K562 (cell line): ENCODE results near the gene ZEB2. TPM values are rescaled to one million over a fixed set of nuclear protein-coding genes. Genes with fewer than 3 reads are reported as not detected.

Source experiments
- ATAC-seq: fragments of 200-7000 bp; cut with Tn5 transposase; 3 replicates; pipeline ENCODE4 v1.9.1; 2020; ENCODE audit warnings: moderate library complexity
- BruUV-seq: library from RNA; stranded (reverse); fragments of 400-500 nt; replicated peaks from 2 replicates; lab custom pipeline; 2021; lab: Mats Ljungman, UMichigan
- CTCF ChIA-PET: fragments of 300-600 bp; formaldehyde crosslinking; extraction: SDS; loops from one replicate; lab custom pipeline; 2021; ENCODE audit warnings: low intra/inter-chr PET ratio; lab: Yijun Ruan, JAX
- POLR2A ChIA-PET: fragments of 300-600, 350-650 bp; sonication (Branson Sonifier 250); formaldehyde crosslinking; extraction: SDS; loops from one replicate; lab custom pipeline; 2021; ENCODE audit warnings: antibody characterized with exemption, inconsistent platforms; lab: Yijun Ruan, JAX
- DNase-seq, 4 experiments: peaks; one replicate each; pipeline versions ENCODE4 v3.0.0 to v3.0.0-alpha.2; 2011 to 2018; ENCODE audit warnings: low spot score in 3 of 4, mixed read lengths in 3 of 4; ENCODE audit errors: extremely low read depth in 1 of 4
- FAIRE-seq: peaks from 2 replicates; lab custom pipeline; 2011; peaks lifted over from hg19 to GRCh38; lab: Jason Lieb, UNC
- H2AFZ ChIP-seq: 2 replicates; pipeline ENCODE4 v1.6.0; 2011; ENCODE audit warnings: low read depth, low read length, control low read depth, inconsistent platforms
- H3K27ac ChIP-seq: fragments of 200-600 bp; 3 replicates; pipeline ENCODE4 v1.8.0; 2011; ENCODE audit warnings: low read depth, mild to moderate bottlenecking, control low read depth, inconsistent platforms, low read length, moderate library complexity, mixed read lengths; ENCODE audit errors: extremely low read depth
- H3K27me3 ChIP-seq, 2 experiments: fragments of 300-600 bp in 1 of 2; 2 replicates in 1 of 2; 3 replicates in 1 of 2; pipeline versions ENCODE4 v1.6.0 to v1.8.0; 2011; ENCODE audit warnings: inconsistent platforms in 2 of 2, low read length in 2 of 2, mild to moderate bottlenecking in 1 of 2, mixed read lengths in 1 of 2, moderate library complexity in 1 of 2; ENCODE audit not compliant: control insufficient read depth in 2 of 2, insufficient read depth in 2 of 2
- H3K36me3 ChIP-seq: fragments of 300-600 bp; 3 replicates; pipeline ENCODE4 v1.8.0; 2011; ENCODE audit warnings: mild to moderate bottlenecking, low read length, inconsistent platforms; ENCODE audit not compliant: control insufficient read depth, insufficient read depth
- H3K4me1 ChIP-seq, 2 experiments: fragments of 200-600 bp in 1 of 2; replicated peaks in 1 of 2; 2 replicates in 1 of 2; 3 replicates in 1 of 2; pipeline versions ENCODE4 v1.5.1 to v1.8.0; 2011; ENCODE audit warnings: inconsistent platforms in 2 of 2, low read length in 2 of 2, mild to moderate bottlenecking in 1 of 2, mixed read lengths in 1 of 2, moderate library complexity in 1 of 2; ENCODE audit not compliant: control insufficient read depth in 2 of 2, insufficient read depth in 2 of 2
- H3K4me2 ChIP-seq: 2 replicates; pipeline ENCODE4 v1.6.1; 2011; ENCODE audit warnings: low read length, control low read depth, inconsistent platforms, mixed read lengths; ENCODE audit not compliant: insufficient read depth
- H3K4me3 ChIP-seq: fragments of 200-600 bp; sonication (generic), shearing (Covaris generic); 2 replicates; pipeline ENCODE4 v1.5.1; 2016; ENCODE audit warnings: control low read depth, inconsistent platforms
- H3K79me2 ChIP-seq: fragments of 200-600 bp; 3 replicates; pipeline ENCODE4 v1.8.0; 2011; ENCODE audit warnings: low read length, inconsistent platforms; ENCODE audit not compliant: control insufficient read depth, insufficient read depth
- H3K9ac ChIP-seq, 2 experiments: 2 replicates each; pipeline versions ENCODE4 v1.6.0 to v1.6.1; 2011; ENCODE audit warnings: low read depth in 2 of 2, low read length in 2 of 2, control low read depth in 1 of 2, inconsistent platforms in 1 of 2, mild to moderate bottlenecking in 1 of 2, mixed read lengths in 1 of 2; ENCODE audit not compliant: insufficient read depth in 1 of 2
- H3K9me1 ChIP-seq: one replicate; pipeline ENCODE4 v1.6.0; 2011; ENCODE audit warnings: inconsistent platforms, mild to moderate bottlenecking, low read length, moderate library complexity; ENCODE audit not compliant: control insufficient read depth, insufficient read depth
- H3K9me3 ChIP-seq: replicated peaks from 2 replicates; pipeline ENCODE4 v1.5.1; 2011; ENCODE audit warnings: low read depth, low read length, inconsistent platforms; ENCODE audit not compliant: control insufficient read depth, insufficient read depth
- H4K20me1 ChIP-seq: replicated peaks from 2 replicates; pipeline ENCODE4 v1.6.1; 2011; ENCODE audit warnings: low read length, inconsistent platforms, mixed read lengths; ENCODE audit not compliant: control insufficient read depth, insufficient read depth
- BHLHE40 ChIP-seq: IDR thresholded peaks from 2 replicates; pipeline ENCODE4 v1.6.1; 2011; ENCODE audit warnings: low read length, improper control_type of control experiment
- CEBPB ChIP-seq: fragments of 450-650 bp; IDR thresholded peaks from 2 replicates; pipeline ENCODE4 v1.6.1; 2016; ENCODE audit warnings: missing genetic modification characterization, missing compliant biosample characterization
- L3MBTL2 ChIP-seq: fragments of 450-650 bp; IDR thresholded peaks from 2 replicates; pipeline ENCODE4 v1.6.1; 2016; ENCODE audit warnings: mild to moderate bottlenecking, moderate library complexity
- PURB ChIP-seq: sonication (generic); formaldehyde crosslinking; IDR thresholded peaks from 2 replicates; pipeline ENCODE4 v1.9.0; 2021; ENCODE audit warnings: low read depth, mild to moderate bottlenecking, missing genetic modification reagents
- SIX5 ChIP-seq, 2 experiments: IDR thresholded peaks; 2 replicates each; pipeline ENCODE4 v1.6.1; 2011; ENCODE audit warnings: low read length in 2 of 2, borderline replicate concordance in 1 of 2, low read depth in 1 of 2, mild to moderate bottlenecking in 1 of 2, moderate library complexity in 1 of 2; ENCODE audit not compliant: insufficient read depth in 1 of 2
- ZBTB43 ChIP-seq: sonication (generic); formaldehyde crosslinking; IDR thresholded peaks from 2 replicates; pipeline ENCODE4 v1.8.0; 2023; ENCODE audit warnings: mild to moderate bottlenecking, missing genetic modification reagents
- ZNF12 ChIP-seq: sonication (generic); formaldehyde crosslinking; IDR thresholded peaks from 2 replicates; pipeline ENCODE4 v1.4.0; 2020; ENCODE audit warnings: mild to moderate bottlenecking, missing genetic modification reagents
- WGBS: fragments of 100-300 bp; shearing (Covaris generic); methylation state at CpG from one replicate; pipeline ENCODE4 v1.1.6; 2016; ENCODE audit warnings: low coverage, mixed read lengths; ENCODE audit not compliant: insufficient coverage; ENCODE audit errors: missing lambda C conversion rate; 5-methylcytosine and 5-hydroxymethylcytosine counted together
- in situ Hi-C: fragments of 300-500 bp; cut with MboI; formaldehyde crosslinking; loops from 4 replicates; pipeline ENCODE4 v1.15.0; 2018; ENCODE audit warnings: inconsistent platforms, mixed read lengths
- intact Hi-C: fragments of 100-400 bp; cut with micrococcal nuclease; formaldehyde crosslinking; loops from 2 replicates; pipeline ENCODE4 v1.14.2; 2022
- polyA plus RNA-seq, 8 experiments: library from polyadenylated mRNA; depleted of rRNA in 4 of 8; stranded (reverse) in 5 of 8; unstranded in 3 of 8; fragments of >200 nt; fragmentation: Nextera tagmentation in 2 of 8; fragmentation: Illumina TruSeq in 1 of 8; extraction: Ambion mirVana in 2 of 8; extraction: Trizol in 1 of 8; gene quantifications; 2 replicates each; pipeline versions ENCODE4 v1.2.1 to v1.2.3, GENCODE V29; 2011 to 2014; ENCODE audit warnings: inconsistent platforms in 1 of 8, missing spikeins in 1 of 8
- total RNA-seq, 7 experiments: library from RNA; depleted of rRNA in 6 of 7; stranded (reverse); fragments of >200 nt in 6 of 7; fragmentation: Illumina TruSeq in 2 of 7; extraction: Trizol in 2 of 7; gene quantifications; 2 replicates each; pipeline versions ENCODE4 v1.2.1 to v1.2.3, GENCODE V29; 2011 to 2021; ENCODE audit warnings: low replicate concordance in 1 of 7
- TF ChIP-seq, protein P1 (sequence below): fragments of 200-800 bp; sonication (Bioruptor generic); IDR thresholded peaks from 2 replicates; pipeline ENCODE4 v1.6.1; 2016; ENCODE audit warnings: missing genetic modification characterization, missing compliant biosample characterization

The ZEB2 gene
- total and polyA plus RNA-seq, 9 of the 15 experiments (the other 6 are each of a cell fraction or from before 2014, with no cell fraction given) = 15.1 to 113 (median 72.3) TPM

DNA sequence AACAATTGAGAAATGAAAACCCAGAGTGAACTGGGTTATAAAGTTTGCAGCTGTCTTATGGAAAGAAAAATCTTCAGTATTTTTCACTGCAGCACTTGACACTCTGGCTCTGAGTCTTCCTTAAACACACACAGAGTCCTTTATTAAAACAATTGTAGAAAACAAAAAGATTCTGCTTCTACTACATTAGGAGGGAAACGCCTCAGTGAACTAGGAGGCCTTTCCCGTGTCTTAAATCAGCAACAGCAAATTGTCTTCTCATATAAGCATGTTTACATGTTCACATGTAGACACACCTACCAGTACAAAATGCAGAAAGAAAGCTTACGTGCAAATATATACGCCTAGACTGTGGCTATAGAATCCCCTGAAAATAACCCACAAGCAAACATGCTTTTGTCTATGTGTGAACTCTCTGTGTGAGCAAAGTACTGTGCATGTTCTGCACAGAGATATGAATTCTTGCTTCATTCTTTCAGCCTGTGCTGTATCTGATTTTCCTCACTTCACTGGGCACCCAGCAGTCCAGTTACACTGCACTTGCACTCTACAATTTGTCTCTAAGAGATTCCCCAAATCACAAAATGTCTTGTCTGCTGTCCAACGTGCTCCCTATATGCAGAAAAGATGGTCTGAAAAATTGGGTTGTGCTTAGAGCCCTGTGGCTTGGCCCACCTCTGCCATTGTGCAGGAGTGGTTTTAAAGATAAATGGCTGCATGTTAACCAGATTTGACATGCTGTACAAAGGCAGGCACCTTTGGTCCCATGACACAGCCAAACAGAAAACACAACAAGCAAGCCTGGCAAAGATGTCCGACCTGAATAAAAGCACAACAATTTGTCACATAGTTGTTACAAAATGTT is 24.5 kb downstream of the ZEB2 start (continued):
- TF ChIP-seq CEBPB (tag) (0 out of 2 replicates have a peak, but pooled peaks have one; percentile 16), L3MBTL2 (no peak), ZBTB43 (CRISPR knock-in tag) (no peak), PURB (no peak), SIX5 (IDR thresholded peaks at IDR 0.05; ENCODE audit: borderline replicate concordance in 1 of 2, insufficient read depth in 1 of 2, low read depth in 1 of 2, low read length in 2 of 2) (no peak)

GRCh38 chr2:144493027-144493809 is 26.7 kb downstream of the ZEB2 start:
- H3K9ac ChIP-seq = no peak overlapping the region
- H3K9me3 ChIP-seq = no peaks in the 10 kb centered on the region
- ChIA-PET CTCF (no interaction called here), POLR2A (interaction anchor here (0.7 to 3.7 kb wide), 3 partner anchors 10 to 15 kb away, joined by 3 to 27 read pairs (median 3); no protein-coding TSS in a partner anchor)
- no peaks in the 10 kb centered on the region for H3K27me3 ChIP-seq
- WGBS = 82% methylated on average over 8 of the region's 8 CpGs
- no peak overlapping the region for H3K27ac ChIP-seq
- no peak overlapping the region for H3K4me2 ChIP-seq
- peaks cover 95% of the 10 kb centered on the region for H3K79me2 ChIP-seq
- ATAC-seq (no peak), DNase-seq (no peak), FAIRE-seq (no peak)
- no peaks in the 10 kb centered on the region for H3K9me1 ChIP-seq
- H3K4me1 ChIP-seq = peaks cover 10 to 28% of the 10 kb centered on the region in 2 experiments; a peak in 4 of 5 replicates
- no peak overlapping the region for H3K4me3 ChIP-seq
- no TSS peak for BruUV-seq
- no peak overlapping the region for H2AFZ ChIP-seq
- H4K20me1 ChIP-seq = peaks cover 45% of the 10 kb centered on the region
- in situ Hi-C loops = no loop called here
- intact Hi-C loops = no loop called here
- H3K36me3 ChIP-seq = peaks cover 91% of the 10 kb centered on the region
- TF ChIP-seq, protein P1, sequence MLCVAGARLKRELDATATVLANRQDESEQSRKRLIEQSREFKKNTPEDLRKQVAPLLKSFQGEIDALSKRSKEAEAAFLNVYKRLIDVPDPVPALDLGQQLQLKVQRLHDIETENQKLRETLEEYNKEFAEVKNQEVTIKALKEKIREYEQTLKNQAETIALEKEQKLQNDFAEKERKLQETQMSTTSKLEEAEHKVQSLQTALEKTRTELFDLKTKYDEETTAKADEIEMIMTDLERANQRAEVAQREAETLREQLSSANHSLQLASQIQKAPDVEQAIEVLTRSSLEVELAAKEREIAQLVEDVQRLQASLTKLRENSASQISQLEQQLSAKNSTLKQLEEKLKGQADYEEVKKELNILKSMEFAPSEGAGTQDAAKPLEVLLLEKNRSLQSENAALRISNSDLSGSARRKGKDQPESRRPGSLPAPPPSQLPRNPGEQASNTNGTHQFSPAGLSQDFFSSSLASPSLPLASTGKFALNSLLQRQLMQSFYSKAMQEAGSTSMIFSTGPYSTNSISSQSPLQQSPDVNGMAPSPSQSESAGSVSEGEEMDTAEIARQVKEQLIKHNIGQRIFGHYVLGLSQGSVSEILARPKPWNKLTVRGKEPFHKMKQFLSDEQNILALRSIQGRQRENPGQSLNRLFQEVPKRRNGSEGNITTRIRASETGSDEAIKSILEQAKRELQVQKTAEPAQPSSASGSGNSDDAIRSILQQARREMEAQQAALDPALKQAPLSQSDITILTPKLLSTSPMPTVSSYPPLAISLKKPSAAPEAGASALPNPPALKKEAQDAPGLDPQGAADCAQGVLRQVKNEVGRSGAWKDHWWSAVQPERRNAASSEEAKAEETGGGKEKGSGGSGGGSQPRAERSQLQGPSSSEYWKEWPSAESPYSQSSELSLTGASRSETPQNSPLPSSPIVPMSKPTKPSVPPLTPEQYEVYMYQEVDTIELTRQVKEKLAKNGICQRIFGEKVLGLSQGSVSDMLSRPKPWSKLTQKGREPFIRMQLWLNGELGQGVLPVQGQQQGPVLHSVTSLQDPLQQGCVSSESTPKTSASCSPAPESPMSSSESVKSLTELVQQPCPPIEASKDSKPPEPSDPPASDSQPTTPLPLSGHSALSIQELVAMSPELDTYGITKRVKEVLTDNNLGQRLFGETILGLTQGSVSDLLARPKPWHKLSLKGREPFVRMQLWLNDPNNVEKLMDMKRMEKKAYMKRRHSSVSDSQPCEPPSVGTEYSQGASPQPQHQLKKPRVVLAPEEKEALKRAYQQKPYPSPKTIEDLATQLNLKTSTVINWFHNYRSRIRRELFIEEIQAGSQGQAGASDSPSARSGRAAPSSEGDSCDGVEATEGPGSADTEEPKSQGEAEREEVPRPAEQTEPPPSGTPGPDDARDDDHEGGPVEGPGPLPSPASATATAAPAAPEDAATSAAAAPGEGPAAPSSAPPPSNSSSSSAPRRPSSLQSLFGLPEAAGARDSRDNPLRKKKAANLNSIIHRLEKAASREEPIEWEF (CRISPR knock-in tag) = no peak
- TF ChIP-seq ZNF12 (CRISPR knock-in tag) (no peak), BHLHE40 (no peak)
